Breast epithelium (tissue), 4 donors: Measurements from ENCODE around the gene ZBTB45. TPM values are rescaled to one million over a fixed set of nuclear protein-coding genes. Genes with fewer than 3 reads are reported as not detected.

Source experiments
- DNase-seq, 2 donors: peaks; one replicate each; pipeline ENCODE4 v3.0.0-alpha.2; 2019; ENCODE audit warnings: low spot score in 2 of 2
- H3K27ac ChIP-seq, 2 donors: fragments of 200-600 bp; sonication (generic) in 1 of 2; one replicate each; pipeline ENCODE4 v1.5.1; 2016 to 2019; ENCODE audit warnings: mild to moderate bottlenecking in 1 of 2
- H3K27me3 ChIP-seq, 2 donors: fragments of 200-600 bp; sonication (generic) in 1 of 2; one replicate each; pipeline versions ENCODE4 v1.5.1 to v1.6.0; 2017 to 2019; ENCODE audit warnings: control low read depth in 1 of 2, mild to moderate bottlenecking in 1 of 2
- H3K36me3 ChIP-seq: fragments of 200-600 bp; one replicate; pipeline ENCODE4 v1.5.1; 2019
- H3K4me1 ChIP-seq, 2 donors: fragments of 200-600 bp; sonication (generic); one replicate each; pipeline ENCODE4 v1.5.1; 2016 to 2019; ENCODE audit warnings: control low read depth in 1 of 2
- H3K4me3 ChIP-seq, 3 donors: fragments of 200-600 bp; sonication (generic); 1 replicate in 2 of 3; 2 replicates in 1 of 3; pipeline ENCODE4 v1.5.1; 2016 to 2019; ENCODE audit warnings: mild to moderate bottlenecking in 3 of 3, moderate library complexity in 2 of 3
- H3K9me3 ChIP-seq, 2 donors: fragments of 200-600 bp; sonication (generic) in 1 of 2; one replicate each; pipeline ENCODE4 v1.5.1; 2016 to 2019; ENCODE audit warnings: control low read depth in 1 of 2
- POLR2A ChIP-seq: fragments of 450-650 bp; IDR thresholded peaks from one replicate; pipeline ENCODE4 v1.6.1; 2016; ENCODE audit warnings: antibody characterized with exemption, mild to moderate bottlenecking, moderate library complexity
- POLR2AphosphoS5 ChIP-seq, 3 donors: sonication (generic); formaldehyde crosslinking; IDR thresholded peaks; one replicate each; pipeline ENCODE4 v1.6.1; 2017; ENCODE audit warnings: antibody characterized with exemption in 3 of 3
- intact Hi-C: fragments of 100-400 bp; cut with DNase I; formaldehyde crosslinking; loops from one replicate; pipeline ENCODE4 v1.15.1; 2023; ENCODE audit warnings: low total_unique reads
- total RNA-seq, 3 donors: library from RNA; depleted of rRNA; stranded (reverse); fragments of >200 nt; gene quantifications; one replicate each; pipeline ENCODE4 v1.1.0, GENCODE V29; 2016
- TF ChIP-seq, protein P1 (sequence below), 3 donors: fragments of 450-650 bp; IDR thresholded peaks; one replicate each; pipeline ENCODE4 v1.5.1; 2016 to 2017; ENCODE audit warnings: antibody characterized with exemption in 3 of 3, mild to moderate bottlenecking in 3 of 3, moderate library complexity in 3 of 3

Gene ZBTB45
- total RNA-seq, 3 donors from 2014 or later, result 8.2 to 9.2 (median 8.6) TPM

DNA sequence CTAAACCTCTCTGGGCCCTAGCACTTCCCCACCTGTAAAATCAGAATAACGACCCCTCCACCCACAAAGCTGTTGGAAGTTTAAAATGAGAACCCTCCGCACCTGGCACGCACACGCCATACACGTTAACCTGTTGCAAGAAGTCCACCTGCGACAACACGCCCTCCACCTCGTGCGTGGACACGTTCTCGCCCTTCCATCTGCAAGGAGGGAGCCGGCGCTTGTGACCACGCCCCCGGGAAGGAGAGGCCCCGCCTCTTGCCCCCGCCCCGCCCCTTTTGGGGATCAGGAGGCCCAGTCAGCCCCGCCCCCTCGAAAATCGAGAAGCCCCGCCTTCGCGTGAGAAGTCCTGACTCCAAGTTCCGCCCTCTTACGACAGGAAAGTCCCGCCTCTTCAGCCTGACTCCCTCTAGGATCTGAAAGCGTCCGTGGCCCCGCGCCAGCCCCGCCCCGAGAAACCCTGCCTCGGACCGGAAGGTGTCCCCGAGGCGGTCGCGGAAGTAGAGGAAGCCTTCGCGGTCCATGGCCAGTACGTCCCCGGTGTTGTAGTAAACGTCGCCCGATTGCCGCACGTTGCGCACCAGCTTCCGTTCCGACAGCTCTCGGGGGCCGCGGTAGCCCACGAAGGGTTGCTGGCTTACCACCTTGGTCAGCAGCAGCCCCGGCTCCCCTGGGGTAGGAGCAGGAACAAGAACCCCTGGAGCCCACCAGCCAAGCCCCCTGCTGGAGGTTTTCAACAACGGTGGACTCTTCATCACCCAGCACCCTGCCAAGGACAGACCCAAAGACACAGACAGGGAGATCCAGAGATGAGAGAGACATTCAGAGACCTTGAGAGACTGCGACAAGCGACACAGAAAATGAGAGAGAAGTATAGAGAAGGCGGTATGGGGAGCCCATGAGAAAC lies 20.3 kb downstream of the ZBTB45 start:
- DNase-seq, result peak; percentile 99 to 100
- Histone ChIP-seq H3K9me3 (no peaks in the 10 kb centered on the region), H3K4me1 (peaks cover 0 to 6% of the 10 kb centered on the region in 2 donors), H3K4me3 (peak overlapping the region; percentile 52 to 73 (median 65)), H3K36me3 (no peaks in the 10 kb centered on the region), H3K27me3 (no peaks in the 10 kb centered on the region), H3K27ac (peak overlapping the region; percentile 88 to 90)
- intact Hi-C loops, result loop anchor here (5.0 kb wide), 1 partner anchor 1277 kb away; no protein-coding TSS in a partner anchor
- peak; percentile 87 to 91 (median 88) for TF ChIP-seq POLR2AphosphoS5 (IDR thresholded peaks at IDR 0.05)
- TF ChIP-seq, protein P1, sequence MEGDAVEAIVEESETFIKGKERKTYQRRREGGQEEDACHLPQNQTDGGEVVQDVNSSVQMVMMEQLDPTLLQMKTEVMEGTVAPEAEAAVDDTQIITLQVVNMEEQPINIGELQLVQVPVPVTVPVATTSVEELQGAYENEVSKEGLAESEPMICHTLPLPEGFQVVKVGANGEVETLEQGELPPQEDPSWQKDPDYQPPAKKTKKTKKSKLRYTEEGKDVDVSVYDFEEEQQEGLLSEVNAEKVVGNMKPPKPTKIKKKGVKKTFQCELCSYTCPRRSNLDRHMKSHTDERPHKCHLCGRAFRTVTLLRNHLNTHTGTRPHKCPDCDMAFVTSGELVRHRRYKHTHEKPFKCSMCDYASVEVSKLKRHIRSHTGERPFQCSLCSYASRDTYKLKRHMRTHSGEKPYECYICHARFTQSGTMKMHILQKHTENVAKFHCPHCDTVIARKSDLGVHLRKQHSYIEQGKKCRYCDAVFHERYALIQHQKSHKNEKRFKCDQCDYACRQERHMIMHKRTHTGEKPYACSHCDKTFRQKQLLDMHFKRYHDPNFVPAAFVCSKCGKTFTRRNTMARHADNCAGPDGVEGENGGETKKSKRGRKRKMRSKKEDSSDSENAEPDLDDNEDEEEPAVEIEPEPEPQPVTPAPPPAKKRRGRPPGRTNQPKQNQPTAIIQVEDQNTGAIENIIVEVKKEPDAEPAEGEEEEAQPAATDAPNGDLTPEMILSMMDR (IDR thresholded peaks at IDR 0.05), result peak; percentile 18 to 38 (median 36)
- TF ChIP-seq POLR2A, result peak; percentile 26

DNA sequence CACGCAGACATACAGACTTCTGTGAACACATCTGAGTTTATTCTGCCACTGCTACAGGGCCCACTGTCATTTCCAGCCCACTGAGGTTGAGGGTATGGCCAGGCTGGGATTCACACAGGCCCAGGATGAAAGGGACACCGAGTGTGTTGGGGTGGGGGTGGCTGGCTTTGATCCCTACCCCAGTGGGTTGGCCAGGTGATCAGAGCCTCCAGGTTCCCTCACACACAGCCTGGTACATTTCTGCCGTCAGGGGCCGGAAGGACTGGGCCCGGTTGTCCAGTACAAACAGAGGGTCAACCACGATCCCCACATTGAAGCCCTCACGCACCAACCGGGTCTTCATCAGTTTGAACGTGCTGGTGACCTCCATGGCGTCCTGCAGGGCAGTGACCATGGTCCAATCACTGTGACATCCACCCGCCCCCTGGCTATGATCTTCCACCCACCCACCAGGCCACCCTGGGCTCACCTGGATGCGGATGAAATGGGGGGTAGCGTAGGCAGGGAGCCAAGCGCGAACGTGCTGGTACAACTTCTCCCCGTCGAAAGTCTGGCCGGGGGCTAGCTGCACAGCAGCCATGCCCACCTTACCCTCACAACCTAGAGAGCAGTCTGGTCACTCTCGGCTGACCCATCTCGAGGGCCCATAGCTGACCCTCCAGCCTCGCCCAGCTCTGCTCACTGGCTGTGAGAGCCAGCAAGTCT lies 21.1 kb downstream of the ZBTB45 start:
- H3K36me3 ChIP-seq, result no peaks in the 10 kb centered on the region
- DNase-seq, result no peak
- no peaks in the 10 kb centered on the region for H3K9me3 ChIP-seq
- TF ChIP-seq, protein P1 (IDR thresholded peaks at IDR 0.05), result no peak
- TF ChIP-seq POLR2AphosphoS5 (IDR thresholded peaks at IDR 0.05) (no peak), POLR2A (no peak)
- H3K27ac ChIP-seq, result peak overlapping the region; percentile 88 to 90
- intact Hi-C loops, result loop anchor here (5.0 kb wide), 1 partner anchor 1276 kb away; no protein-coding TSS in a partner anchor
- peaks cover 0 to 6% of the 10 kb centered on the region in 2 donors for H3K4me1 ChIP-seq
- peak overlapping the region; percentile 52 to 73 (median 65) for H3K4me3 ChIP-seq
- no peaks in the 10 kb centered on the region for H3K27me3 ChIP-seq

DNA sequence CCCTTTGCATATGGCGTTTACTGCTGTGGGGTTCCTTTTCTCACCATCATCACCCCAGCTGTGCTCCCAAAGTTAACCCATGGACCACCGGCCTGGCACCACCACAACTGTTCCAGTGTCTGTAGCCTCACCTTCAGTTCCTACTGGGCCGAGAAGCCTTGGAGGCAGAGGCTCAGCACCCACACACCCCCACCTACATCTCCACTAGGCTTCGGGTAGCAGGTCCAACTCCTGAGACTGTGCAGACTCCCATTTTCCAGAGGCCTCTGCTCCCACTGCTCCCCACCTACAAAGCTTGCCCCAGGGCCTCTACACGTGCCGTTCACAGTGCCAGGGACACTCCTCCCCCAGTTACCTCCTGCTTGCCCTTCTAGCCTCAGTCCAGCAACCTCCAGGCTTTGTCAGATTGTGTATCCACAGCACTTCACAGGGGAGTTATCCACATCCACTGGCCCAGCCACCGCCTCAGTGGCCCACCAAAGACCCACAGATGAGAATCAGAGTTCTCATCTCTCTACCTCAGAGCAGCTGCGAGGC lies 21.9 kb downstream of the ZBTB45 start:
- Histone ChIP-seq H3K27ac (peak overlapping the region in 1 of 2 donors; percentile 25), H3K4me3 (peak overlapping the region in 1 of 3 donors; percentile 73), H3K4me1 (peaks cover 0 to 6% of the 10 kb centered on the region in 2 donors), H3K36me3 (no peaks in the 10 kb centered on the region), H3K9me3 (no peaks in the 10 kb centered on the region), H3K27me3 (no peaks in the 10 kb centered on the region)
- TF ChIP-seq POLR2A, result no peak
- no peak for TF ChIP-seq POLR2AphosphoS5 (IDR thresholded peaks at IDR 0.05)
- TF ChIP-seq, protein P1 (IDR thresholded peaks at IDR 0.05), result no peak
- intact Hi-C loops, result loop anchor here (5.0 kb wide), 1 partner anchor 1275 kb away; no protein-coding TSS in a partner anchor
- DNase-seq, result no peak

DNA sequence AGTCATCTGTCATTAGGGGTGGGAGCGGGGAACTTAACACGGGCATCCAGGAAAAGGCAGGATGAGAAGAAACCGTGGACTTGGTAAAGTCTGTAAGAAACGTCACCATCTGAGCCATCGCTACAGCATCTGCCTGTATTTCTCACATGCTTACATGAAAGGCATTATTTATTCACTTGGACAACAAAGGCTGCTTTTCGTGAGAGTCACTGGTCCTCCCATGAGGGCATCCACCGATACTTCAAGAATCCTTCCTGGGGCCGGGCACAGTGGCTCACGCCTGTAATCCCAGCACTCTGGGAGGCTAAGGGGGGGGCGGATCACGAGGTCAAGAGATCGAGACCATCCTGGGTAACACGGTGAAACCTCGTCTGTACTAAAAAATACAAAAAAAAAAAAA lies 27.3 kb downstream of the ZBTB45 start:
- DNase-seq, result no peak
- Histone ChIP-seq H3K4me1 (no peaks in the 10 kb centered on the region), H3K36me3 (no peaks in the 10 kb centered on the region), H3K27ac (no peak overlapping the region), H3K4me3 (no peak overlapping the region), H3K27me3 (no peaks in the 10 kb centered on the region), H3K9me3 (no peaks in the 10 kb centered on the region)
- TF ChIP-seq POLR2A (no peak), POLR2AphosphoS5 (IDR thresholded peaks at IDR 0.05) (no peak)
- TF ChIP-seq, protein P1 (IDR thresholded peaks at IDR 0.05), result no peak
- intact Hi-C loops, result no loop called here
